ENCODE results near the gene PERM1.

DNA sequence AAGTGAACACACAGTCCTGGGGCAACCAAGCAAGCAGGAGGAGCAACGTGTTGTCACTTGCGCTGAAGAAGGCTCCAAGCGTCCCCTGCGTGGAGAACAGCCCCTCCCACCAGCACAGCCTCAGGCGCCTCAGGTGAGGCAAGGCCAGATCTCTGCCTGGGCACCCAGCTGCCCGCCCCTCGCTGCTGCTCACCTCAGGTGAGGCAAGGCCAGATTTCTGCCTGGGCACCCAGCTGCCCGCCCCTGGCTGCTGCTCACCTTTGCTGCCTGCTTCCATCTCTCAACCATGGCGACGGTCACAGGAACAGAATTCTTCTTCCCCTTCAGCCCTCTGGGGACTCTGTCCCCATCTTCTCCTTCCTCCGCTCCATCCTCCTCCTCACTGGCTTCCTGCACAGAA, 25.3 kb downstream of the PERM1 start:
- TF ChIP-seq CTCF (conservative IDR thresholded peaks at IDR 0.05), result no peak
- TF ChIP-seq EZH2 (IDR thresholded peaks at IDR 0.05; ENCODE audit: low read depth), result no peak
